HG03103 (cell line): ENCODE measurements around the gene ANKUB1.

ENCODE experiments used
- ATAC-seq: cut with Tn5 transposase; IDR thresholded peaks from one replicate; pipeline ENCODE4 v1.9.1; 2021; ENCODE audit warnings: low read depth; ENCODE audit not compliant: unreplicated experiment

ANKUB1 gene

DNA sequence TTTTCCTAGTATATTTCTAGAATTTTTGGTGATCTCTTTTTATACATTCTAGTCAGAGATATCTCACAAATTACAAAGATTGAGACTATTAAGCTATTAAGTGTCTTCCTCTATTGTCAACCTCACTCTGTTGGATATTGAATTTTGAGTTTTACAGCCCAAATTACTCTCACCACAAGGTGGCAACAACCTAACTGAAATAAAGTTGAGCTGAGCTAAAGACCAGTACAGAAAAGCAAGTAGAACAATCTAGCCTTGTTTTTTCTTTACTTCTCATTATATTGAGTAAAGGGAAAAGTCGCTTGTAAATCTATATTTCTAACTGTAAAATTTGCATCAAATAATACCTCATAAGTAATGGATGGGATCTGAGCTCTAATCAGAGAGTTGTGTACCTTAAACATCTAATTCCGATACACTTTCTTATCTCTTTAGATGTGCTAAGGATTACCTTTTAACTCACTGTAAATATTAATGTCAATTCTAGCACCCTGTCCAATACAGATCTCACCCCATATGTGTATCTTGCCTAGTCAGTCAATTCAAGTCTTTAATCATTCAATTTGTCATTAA is 26.5 kb downstream of the ANKUB1 start:
- ATAC-seq, result no peak

DNA sequence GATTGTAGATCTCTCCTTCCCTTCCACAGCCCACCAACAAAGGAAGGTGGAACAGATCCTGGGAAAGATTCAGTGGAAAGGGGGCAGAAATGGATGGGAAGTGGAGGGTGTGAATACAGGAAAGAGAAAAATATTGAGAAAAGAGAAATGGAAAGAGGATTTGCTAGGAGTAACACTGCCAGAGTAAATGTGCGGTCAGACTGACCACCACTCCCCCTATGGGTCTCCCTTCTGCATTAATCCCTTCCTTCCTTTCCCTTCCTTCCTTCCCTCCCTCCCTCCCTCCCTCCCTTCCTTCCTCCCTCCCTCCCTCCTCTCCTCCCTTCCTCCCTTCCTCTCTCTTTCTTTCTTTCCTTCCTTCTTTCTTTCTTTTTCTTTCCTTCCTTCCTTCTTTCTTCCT is 28.1 kb downstream of the ANKUB1 start:
- ATAC-seq, result no peak

DNA sequence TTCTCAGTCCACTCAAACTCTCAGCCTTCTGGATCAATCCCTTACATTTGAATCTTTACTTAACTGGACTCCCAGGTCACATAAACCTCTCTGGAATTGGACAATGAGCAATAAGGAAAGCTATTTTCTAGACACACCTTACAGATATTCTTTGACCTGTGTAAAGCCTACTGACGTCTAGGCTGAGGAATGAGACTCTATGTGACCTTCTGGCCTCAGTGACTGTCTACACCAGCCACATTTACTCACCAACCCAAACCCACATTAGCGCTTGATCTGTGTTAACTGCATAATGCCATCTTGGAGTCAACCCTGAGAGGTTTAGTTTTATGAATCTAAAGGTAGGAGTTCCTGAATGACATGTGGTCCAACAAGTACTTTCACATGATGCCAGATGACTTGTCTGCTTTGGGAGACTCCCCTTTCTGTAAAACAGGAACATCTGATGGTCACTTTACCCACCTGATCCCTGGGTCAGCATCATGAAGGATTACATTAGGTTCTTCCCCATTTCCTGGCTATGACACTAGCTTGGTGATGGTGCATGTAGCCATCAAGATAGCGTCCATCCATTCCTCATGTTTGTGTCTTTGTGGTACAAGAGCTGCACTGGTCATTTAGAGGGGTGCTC is 28.7 kb downstream of the ANKUB1 start:
- ATAC-seq, result no peak

DNA sequence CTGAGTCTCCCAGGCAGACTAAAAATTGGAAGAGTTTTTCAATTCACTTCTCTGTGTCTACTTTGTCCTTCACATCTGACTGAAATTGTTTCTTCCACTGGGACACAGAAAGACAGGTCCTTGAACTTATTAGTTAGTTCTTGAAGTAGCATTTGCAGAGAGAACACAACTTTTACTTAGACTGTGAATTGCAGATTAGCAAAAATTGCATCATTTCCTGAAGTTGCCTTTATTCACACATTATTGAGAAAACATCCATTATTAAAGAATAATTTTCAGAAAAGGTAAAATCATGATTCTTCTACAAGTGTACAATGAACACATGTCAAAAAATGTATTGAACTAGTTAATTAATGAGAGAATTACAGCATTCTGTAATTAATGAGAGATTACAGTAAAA is 38.6 kb downstream of the ANKUB1 start:
- no peak for ATAC-seq

DNA sequence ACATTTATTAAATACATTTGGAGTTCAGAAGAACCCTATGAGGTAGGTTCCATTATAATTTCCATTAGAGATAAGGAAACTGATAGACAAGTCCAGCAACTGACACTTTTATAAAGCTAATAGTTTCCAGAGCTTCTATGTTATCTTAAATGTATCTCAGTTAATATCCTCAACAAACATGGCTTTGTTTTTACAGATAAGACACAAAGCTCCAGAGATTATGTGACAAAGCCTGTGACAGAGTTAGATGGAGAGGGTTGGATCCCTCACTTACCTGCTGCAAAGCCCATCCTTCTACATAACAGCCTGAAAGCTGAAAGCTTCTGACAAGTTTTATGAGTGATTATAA is 39.6 kb downstream of the ANKUB1 start:
- peak; percentile 4 for ATAC-seq

DNA sequence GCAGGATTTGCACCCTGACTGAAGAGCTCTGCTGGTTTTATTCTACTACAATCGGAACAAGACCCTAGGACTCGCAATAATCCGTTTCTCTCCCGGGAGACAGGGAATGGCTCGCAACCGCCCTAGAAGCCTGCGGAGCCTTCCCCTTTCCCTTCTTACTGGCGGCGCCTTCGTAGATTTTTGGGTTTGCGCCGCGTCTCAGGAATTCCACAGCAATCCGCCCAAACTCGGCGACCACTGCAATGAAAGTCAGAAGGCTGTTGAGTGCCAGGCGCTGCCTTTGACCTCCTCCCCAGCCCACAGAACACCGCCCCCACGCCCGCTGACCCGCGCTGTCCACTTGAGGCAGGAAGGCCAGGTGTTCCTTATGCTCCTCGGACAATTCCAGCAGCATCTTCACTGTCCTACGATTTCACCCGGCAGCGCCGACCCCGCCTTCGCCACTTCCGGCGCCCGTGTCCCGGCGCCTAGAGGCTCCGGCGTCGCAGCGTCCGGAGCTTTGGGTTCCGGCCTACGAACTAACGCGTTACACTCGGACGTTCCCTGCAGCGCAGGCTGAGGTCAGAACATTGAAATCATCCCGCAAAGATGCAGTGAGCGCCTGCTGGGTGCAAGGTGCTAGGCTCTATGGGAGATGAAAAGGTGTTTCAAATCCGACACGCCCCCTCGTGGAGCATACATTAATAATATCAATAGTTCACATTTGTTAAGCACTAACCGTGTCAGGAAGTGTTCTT is 40.1 kb downstream of the ANKUB1 start, which contains the start of gene COMMD2:
Gene COMMD2, minus strand, starts transcription at position 439 of the 737 bp plus-strand sequence. Its CDS starts 45 bp downstream, at position 394.
- peak; percentile 99 for ATAC-seq

DNA sequence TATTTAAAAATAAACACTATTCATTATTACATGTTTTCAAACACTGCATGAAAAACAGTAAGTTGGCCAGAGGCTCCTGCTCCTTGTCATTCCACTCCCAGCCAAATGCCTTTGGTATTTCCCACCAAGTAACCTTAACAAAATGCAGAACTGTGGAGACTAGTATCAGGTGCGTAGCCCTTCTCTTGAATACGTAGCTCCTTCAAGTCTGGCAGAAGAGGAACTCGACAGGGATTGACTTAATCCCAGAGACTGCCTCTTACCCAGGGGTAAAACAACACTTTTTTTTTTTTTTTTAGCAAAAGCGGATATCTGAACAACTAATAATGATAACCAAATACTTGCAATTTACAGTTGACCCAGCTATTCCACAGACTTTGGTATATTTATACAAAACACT is 40.8 kb downstream of the ANKUB1 start:
- ATAC-seq, result no peak

DNA sequence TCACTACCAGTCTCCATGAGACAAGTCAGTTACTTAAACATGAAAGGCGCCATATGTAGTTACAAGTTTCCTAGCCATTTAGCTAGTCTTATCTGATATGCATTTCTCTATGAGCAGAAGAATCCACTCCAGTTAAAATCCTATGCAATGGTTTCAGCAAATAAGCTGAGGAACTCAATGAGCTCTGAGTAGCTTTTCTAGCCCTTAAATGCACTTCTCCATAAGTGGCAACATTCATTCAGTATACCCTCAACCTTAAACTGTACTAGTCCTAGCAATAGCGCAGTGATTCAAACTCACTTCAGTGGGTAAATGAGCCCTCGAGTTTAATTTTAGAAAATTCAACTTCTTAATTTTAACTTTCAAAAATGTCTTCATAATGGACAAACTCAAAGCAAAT is 47.7 kb downstream of the ANKUB1 start:
- no peak for ATAC-seq

DNA sequence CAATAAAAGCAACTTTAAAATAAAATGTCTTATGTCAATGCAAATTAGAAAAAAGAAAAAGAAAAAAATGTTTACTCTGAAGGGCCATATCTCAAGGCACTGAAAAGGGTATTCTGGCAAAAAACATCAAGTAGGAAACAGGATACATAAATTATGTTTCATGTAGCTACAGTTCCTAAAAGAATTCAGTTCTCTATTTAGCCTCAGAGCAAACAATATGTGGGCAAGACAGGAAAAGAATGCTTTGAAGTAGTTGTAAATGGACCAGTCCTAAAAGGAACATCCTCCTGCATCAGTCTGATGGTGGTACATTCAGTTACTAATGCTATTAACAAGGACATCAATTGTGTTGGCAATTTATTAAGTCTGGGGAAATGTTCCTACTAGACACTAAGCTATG is 48.2 kb downstream of the ANKUB1 start:
- no peak for ATAC-seq

DNA sequence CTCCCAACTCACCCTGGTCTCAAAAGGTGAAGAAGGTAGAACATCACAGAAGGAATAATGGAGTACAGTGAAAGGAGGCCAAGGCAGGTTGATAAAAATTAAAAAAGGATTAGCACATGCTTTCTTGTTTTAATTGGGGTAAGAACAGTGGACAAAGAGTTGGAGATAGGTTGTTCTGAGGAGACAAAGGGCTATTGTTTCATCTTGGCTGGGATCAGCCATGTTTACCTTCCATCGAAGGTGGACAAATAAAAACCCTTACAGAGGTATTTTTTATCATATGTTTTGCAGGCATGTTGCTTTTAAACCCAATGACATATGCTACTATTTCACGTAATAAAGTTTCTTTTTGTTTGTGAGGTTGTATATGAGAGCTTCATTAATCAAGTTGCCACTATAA is 53.0 kb downstream of the ANKUB1 start:
- ATAC-seq, result no peak

DNA sequence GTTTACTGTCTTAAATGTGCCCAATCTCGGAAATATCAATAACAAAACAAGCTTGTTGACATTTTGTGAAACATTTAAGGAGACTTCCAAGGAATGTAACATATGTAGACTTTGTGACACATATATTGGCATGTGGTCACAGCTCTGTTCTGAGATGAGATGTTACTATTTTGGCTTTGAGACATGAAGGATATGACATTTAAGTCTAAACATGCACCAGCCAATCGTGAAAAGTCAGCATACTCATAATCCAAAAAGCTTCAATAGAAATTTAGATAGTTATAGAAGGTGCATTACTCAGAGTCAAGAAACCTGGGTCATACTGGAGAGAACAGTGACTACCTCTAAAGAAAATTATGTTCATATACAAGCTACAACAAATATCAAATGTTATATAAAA is 53.5 kb downstream of the ANKUB1 start:
- ATAC-seq, result no peak

DNA sequence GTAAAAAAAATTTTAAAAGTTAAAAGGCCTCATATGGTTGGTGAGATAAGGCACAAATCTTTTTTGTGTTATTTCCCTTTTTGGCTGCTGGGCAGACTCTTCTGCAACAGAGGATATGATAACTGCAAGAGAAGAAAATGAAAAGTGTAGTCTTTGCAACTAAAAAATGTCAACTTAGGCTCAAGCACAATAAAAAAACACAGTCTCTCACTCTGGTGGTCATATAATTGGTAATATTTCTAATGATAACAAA is 55.5 kb downstream of the ANKUB1 start:
- no peak for ATAC-seq

DNA sequence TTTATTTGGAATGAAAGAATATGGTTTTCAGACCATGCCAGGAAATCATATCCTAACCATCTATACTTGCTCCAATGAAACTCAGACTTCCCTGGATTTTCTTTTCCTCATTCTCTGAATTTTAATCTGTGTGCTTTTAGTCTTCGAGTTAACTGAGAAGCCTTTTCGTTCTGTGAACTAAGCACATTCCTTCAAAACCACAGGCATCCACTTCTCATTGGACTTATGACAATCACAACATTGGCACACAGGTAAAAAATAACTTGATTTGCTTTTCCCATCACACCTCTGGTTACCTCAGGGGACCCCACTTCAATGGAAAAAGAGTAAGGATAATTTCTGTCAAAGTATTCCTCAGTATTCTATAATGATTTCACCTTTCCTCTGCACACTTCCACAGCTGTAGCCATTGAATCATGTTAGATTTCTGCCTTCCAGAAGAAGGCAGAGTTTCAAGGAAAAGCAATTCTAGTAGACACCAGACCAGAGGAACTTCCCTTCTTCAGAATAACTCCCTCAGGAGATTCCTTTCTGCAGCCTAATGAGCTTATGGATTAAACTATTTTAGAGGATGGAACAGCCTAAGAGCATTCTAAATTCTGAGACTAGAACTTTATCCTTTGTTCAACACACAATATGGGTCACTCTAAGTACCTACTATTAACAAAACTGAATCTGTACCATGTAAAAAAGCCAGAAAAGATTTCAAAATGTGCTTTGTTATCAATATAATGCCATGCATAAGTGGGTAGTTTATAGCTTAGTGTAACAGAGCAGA is 56.0 kb downstream of the ANKUB1 start:
- ATAC-seq, result no peak

DNA sequence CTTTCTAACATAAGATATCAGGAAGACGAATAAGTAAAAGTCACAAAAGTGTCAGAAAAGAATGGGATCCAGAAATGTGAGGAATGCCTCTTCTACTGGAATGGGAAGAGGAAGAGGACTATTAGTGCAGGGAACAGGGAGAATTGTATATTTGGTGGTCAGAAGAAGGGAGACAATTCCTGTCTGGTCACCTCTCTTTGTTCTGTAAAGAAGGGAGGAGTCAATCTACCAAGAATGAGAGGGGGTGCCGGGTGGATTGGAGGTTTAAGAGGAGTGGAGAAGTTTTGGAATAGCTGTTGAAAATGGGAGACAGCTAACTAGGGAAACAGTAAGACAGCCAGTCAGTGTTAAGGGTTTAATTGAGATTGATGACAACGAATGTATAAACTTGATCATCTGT is 60.1 kb downstream of the ANKUB1 start:
- no peak for ATAC-seq

DNA sequence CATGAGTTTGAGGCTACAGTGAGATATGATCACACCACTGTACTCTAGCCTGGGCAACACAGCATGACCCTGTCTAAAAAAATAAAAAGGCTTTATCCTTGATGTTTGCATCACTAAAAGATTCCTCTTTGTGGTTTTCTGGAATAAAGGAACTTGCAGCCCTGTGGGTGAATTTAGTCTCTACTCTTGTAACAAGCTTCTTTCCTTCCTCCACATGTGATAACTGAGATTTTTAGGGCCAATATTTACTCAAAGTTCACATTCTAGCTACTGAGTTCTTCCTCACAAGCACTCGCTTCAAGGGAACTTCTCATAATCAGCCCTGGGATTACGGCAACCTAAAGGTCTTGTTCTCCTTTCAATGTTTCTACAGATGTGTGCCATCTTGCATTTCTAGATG is 64.7 kb downstream of the ANKUB1 start:
- no peak for ATAC-seq

DNA sequence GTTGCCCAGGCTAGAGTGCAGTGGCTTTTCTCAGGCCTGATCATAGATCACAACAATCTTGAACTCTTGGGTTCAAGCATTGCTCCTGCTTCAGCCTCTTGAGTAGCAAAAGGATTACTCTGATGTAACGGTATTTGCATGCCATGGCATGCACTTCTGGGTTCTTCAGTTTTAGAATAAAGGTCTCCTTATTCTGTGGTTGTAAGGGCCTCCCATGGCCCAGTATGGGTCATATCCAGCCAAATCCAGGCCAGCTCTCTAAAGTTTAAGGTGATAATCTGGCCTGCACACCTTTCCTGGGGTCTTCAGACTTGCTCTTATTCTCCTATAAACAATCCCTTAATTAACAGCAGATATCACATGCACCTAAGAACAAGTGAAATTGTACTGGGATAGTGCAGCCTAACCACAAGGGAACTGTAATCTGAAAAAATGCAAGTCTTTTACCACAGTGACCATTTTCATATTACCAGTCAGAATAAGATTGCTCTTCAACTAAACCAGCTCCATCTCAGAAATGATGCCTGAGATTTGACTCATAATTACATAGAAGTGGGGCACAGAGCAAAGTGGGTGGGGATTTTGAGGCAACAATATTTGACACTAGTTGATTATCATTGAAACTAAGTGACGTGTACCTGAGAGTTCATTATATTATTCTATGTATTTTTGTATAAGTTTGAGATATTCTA is 65.5 kb downstream of the ANKUB1 start:
- peak; percentile 72 for ATAC-seq

DNA sequence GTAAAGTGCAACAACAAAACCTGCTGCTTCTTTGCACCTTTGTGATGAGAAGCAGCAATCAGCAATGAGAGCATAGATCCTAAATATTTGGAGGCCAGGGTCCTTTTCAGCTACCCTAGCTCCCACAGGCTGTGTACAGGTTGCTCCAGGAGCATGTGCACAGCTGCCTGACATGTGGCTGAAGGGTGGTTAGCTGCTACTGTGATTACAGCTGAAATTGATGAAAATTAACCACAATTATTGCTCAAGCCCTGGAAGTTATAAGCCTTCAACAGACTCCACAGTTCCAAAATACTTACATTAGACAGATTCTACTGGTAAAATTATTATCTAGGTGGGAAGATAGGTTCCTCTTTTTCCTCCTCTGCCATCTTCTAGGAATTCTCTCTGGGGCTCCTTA is 68.6 kb downstream of the ANKUB1 start:
- no peak for ATAC-seq

DNA sequence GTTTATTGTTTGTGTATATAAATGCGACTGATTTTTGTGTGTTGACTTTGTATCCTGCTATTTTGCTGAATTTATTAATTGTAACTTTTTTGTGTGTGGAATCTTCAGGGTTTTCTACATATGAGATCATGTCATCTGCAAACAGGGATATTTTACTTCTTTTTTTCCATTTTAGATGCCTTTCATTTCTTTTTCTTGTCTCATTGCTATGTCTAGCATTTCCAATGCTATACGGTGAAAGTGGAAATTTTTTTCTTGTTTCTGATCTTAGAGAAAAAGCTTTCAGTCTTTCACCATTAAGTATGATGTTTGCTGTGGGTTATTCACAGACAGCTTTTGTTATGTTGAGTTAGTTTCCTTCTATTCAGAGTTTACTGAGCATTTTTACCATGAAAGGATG is 71.4 kb downstream of the ANKUB1 start:
- ATAC-seq, result no peak

DNA sequence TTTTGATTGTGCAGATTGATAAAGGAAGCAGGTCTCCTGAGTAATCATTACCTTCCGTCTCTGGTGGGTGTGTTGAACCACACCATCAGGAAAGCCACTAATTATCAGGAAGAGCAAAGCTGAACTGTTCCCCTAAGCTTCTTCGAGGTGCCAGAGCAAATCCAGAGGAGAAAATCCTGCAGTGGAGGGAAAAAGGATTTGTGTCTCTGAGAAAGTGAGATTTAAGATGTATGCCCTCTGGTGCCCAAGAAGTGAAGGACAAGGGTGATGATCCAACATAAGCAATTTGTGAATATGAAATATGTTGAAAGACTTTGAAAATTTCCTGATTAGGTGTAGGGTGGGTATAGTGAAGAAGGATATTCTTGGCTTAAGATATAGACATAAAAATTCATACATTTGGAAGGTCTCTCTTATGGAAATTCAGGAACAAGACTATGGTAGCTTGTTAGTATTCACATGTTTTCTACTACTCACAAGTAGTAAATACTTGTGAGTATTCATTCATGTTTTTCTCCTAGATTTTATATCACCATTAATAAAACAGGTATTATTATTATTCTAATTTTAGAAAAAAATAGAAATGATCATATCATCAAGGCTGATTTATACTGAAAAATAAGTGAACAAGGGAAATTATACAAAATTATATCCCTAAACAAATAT is 74.8 kb downstream of the ANKUB1 start:
- ATAC-seq, result no peak

DNA sequence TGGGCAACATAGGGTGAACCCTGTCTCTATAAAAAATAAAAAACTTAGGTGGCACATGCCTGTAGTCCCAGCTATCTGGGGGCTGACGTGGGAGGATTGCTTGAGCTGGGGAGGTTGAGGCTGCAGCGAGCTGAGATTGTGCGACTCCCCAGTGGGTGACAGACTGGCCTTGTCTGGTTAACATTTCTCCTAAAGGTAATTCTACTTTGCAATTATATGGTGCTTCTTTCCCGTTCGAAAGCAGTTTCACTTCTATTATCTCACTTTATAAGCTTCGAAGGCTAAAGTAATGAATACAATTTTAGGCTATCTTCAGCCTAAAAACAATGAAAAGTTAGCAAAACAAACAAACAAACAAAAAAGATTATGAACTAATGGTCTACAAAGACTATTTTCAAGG is 75.4 kb downstream of the ANKUB1 start:
- no peak for ATAC-seq

DNA sequence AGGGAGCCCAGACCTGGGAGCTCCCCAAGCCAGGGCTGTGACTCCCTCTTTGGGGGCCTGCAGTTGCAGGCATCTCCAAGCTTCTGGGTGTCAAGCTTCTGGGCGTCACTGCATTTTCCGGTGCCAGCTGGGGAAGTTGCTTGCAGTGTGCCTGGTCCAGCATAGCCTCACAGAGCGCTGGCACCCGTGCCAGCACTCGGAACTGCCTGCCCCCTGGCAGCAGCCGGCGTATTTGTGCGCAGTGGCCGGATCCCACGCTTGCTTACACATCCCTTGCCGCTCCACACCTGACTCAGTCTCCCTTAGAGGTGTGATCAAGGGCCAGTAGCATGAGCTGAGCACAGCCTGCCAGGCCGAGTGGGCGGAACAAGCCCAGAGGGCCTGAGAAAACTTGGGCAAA is 77.1 kb downstream of the ANKUB1 start:
- ATAC-seq, result no peak
